Brain pericyte (primary cell): ENCODE measurements around the gene NOP16.

Experiments
- DNase-seq: peaks from one replicate; pipeline ENCODE4 v3.0.0-alpha.2; 2012; ENCODE audit warnings: low read depth, low spot score

Gene NOP16

GRCh38 chr5:176388444-176389134 is at the start of gene NOP16, which contains the start of gene HIGD2A:
Gene NOP16 (minus strand): TSS chr5:176388598. CDS start chr5:176388539, 59 bp downstream.
Gene HIGD2A (plus strand): TSS chr5:176388751. CDS start chr5:176388820, 69 bp downstream.
- peak; percentile 97 for DNase-seq

DNA sequence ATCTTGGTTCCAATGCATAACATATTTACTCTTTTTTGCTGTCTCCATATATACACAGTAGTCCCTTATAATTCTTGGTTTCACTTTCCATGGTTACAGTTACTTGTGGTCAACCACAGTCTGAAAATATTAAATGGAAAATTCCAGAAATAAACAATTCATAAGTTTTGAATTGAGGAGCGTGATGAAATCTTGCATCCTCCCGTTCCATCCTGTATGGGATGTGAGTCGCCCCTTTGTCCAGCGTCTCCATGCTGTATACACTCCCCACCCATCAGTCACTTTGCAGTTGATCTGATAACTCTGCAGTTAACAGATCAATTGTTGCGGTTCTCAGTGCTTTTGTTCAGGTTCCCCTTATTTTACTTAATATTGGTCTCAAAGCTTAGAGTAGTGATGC is 48.3 kb upstream of the NOP16 start:
- DNase-seq, result no peak

DNA sequence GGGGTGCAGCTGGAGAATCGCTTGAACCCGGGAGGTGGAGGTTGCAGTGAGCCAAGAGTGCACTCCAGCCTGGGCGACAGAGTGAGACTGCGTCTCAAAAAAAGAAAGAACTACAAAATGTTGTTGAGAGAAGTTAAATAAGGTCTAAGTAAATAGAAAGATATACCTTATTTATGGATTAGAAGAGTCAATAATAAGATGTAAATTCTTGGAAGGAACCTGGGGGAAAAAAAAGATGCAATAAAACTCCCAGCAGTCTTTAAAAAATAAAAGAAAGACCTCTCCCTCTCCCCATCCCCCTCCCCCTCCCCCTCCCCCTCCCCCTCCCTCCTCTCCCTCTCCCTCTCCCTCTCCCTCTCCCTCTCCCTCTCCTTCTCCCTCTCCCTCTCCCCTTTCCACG is 44.3 kb upstream of the NOP16 start:
- DNase-seq, result no peak

GRCh38 chr5:176429972-176430371 is 41.6 kb upstream of the NOP16 start:
- no peak for DNase-seq

DNA sequence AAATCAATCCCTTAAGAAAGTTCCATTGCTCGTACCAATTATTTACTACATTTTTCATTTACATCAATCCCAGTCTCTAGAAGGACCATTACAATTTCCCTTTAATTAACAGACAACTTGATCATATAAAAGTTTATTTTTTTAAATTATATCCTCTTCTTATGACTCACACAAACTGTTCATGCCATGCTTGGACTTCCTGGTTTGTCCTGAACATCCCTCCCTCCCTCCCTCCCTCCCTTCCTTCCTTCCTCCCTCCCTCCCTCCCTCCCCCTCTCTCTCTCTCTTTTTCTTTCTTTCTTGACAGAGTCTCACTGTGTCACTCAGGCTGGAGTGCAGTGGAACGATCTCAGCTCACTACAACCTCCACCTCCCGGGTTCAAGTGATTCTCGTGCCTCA is 39.6 kb upstream of the NOP16 start:
- DNase-seq, result no peak

- DNase-seq, result no peak
These were observed 38.5 kb upstream of the NOP16 start for GRCh38 chr5:176426876-176427275.

GRCh38 chr5:176425791-176426190 is 37.4 kb upstream of the NOP16 start:
- DNase-seq, result no peak

DNA sequence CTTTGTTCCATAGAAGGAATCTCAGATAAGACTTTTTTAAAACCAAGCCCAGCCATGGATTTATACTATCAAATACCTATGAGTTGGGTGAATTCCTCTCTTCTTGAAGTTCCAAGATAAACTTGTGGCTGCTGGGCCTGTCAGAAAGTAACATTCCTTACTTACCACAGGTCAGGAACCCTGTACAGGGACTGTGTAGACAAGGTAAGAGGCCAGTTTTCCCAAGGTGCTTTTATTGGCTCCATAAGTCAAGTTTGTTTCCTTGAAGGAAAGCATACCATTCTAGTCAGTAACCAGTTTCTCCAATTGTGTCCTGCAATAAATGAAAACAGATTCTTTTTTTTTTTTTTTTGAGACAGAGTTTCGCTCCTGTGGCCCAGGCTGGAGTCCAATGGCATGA is 36.7 kb upstream of the NOP16 start:
- DNase-seq, result no peak

GRCh38 chr5:176424181-176424580 is 35.8 kb upstream of the NOP16 start:
- no peak for DNase-seq

- DNase-seq, result no peak
These were observed 32.7 kb upstream of the NOP16 start for GRCh38 chr5:176420972-176421544.

GRCh38 chr5:176420086-176420485 is 31.7 kb upstream of the NOP16 start:
- no peak for DNase-seq

- DNase-seq, result no peak
These were observed 29.9 kb upstream of the NOP16 start for GRCh38 chr5:176418251-176418650.

GRCh38 chr5:176416965-176417364 is 28.6 kb upstream of the NOP16 start:
- no peak for DNase-seq

DNA sequence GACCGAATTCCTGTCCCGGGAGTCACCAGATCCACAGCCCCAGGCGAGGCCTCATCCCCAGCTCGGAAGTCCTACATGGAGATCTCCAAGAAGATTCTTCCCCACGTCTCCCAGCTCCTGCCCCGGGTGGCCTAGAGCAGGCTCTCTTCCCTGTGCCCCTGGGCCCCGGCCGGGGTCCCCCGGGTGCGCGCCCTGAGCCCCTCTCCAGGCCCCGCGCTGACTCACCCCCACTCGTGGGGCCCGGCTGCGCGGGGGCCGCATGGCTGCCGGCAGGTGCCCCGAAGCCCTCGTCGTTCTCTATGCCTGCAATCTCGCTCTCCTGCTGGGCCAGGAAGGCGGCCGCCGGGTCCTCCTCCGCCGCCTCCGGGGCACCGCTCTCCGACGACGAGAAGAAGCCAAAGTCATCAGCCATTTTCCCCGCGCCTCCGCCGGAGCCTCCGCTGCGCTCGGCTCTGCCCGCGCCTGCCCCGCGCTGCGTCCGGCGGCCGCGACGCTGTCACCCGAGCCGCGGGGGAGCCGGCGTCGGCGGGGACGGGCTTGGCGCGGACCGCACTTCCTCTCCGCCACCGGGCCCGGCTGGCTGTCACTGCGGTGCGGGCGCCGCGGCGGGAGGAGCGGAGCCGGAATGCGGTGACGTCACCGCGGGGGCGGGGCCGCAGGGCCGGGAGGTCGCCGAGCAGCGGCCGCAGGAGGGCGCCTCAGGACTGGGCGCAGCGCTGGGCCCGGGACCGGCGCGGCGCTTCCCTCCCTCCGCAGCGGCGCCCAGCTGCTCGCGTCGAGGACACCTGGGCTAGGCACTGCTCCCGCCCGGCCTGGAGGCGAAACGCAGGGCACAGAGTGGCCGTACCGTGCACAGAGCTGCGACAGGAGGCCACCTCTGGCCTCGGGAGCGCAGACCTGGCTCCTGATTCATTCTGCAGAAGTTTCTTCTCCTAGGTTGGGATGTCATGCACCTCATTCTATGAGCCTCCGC is 27.8 kb upstream of the NOP16 start, which contains the start of gene CLTB:
TSS of gene CLTB (minus strand) at position 588 of the 973 bp plus-strand sequence. CDS start at position 412, 176 bp downstream.
- peak; percentile 27 for DNase-seq

DNA sequence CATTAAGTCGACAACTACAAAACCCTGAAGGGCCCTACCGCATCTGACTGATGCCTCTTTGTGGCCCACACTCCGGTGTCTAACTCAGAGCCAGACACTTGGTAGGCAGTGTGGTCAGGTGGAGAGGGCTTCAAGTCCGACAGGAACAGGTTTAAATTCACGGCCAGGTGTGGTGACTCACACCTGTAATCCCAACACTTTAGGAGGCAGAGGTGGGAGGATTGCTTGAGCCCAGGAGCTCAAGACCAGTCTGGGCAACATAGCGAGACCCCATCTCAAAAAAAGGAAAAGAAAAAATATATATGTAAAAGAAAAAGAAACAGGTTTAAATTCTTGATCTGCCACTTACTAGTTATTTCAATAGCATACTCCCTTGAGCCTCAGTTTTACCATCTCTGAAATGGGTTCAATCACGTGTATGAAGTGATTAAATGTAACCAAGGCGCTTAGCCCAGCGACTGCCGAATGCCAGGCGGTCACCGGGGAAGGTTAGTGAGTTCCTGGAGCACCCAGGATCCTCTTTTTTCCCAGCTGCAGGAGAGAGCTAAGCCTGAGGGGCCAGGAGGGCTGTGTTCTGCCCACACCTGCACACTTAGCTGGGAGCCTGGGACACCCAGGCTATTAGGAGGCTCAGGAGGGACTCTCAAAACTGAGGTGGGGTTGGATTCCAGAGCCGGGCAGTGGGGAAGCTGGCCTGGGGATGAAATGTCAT is 27.0 kb upstream of the NOP16 start:
- no peak for DNase-seq

DNA sequence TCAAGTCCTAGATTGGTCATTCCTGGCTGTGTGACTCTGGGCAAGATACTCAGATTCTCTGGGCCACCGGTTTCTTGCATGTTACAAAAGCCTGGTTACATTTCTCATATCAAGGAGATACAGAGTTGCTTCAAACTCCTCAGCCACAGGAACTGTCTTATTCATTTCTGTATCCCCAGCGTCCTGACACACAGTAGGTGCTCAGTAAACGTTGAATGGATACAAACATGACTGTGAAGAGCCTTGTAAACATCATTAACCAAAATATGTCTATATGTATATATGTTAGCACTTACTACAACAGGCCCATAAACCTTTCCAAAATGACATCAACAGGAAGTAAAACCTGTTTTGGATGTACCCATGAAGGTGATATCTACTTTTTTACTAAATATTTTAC is 26.3 kb upstream of the NOP16 start:
- DNase-seq, result no peak

GRCh38 chr5:176413709-176414191 is 25.4 kb upstream of the NOP16 start:
- DNase-seq, result no peak

GRCh38 chr5:176413255-176413565 is 24.8 kb upstream of the NOP16 start:
- no peak for DNase-seq

DNA sequence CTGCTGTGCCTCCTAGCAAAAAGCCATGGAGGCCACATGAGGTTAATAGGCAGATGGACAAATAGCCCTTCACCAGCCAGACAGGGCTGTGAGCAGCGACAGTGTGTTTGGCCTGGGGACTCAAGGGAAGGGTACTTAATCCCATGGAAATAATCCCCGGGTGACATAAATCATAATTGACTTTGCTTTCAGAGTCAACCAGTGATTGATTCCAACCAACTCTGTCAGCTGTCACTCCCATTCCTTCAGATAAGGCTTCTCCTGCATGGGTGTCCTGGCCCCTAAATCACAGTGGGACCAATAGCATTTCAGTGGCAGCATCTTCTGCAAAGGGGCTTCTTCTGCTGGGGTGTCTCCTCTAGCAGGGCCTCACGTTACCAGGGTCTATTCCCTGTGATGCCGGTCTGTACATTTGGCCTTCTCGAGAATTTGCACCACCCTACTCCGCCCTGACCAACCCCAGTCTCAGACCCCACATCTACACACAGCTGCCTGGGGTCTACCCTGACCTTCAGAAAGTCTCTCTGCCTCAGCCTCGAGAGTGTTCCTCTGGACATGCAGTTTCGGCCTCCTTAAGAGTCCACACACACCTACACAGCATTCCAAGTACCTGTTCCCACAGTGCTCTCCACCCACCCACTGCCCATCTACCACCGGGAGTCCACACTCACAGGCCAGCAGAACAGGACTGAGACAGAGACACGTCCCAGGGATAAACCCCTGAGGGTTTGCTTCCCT is 24.3 kb upstream of the NOP16 start:
- DNase-seq, result no peak

DNA sequence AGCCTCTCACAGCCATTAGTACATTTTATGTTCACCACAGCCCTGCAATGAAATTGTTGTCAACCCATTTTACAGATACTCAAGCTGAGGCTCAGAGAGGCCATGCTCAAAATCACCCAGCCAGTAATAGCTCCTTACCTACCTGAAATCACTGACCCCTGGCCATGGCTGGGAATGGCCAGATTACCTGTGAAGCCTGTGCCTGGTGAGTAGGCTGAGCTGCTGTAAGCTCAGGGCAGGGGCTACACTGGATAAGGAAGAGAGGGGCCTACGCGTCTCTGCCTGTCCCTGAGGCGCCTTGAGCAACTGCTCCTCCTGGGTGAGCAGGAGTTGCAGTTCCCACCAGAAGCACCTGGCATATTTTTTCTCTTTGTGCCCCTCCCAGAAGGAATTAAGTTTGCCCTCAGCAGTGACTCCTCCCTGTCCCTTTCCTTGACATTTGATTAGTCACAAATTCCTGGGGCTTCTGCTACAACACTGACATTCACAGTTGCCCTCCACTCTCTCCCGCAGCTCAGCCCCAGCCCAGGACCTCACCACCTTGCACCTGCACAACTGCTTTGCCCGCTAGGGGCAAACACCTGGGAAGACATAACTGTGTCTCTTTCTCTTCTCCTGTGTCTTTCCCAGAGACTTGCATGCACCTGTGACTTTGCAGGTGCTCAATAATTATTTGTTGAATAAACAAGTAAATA is 22.2 kb upstream of the NOP16 start:
- DNase-seq, result no peak
